SK-N-SH (cell line): ENCODE results near the gene KCNJ15. TPM values are rescaled to one million over a fixed set of nuclear protein-coding genes. Genes with fewer than 3 reads are reported as not detected.

Source experiments
- CTCF ChIA-PET: fragments of 300-600, 350-600 bp; formaldehyde crosslinking; extraction: SDS; loops from one replicate; lab custom pipeline; 2021; lab: Yijun Ruan, JAX
- POLR2A ChIA-PET: fragments of 350-600 bp; sonication (Branson Sonifier 250); formaldehyde crosslinking; extraction: SDS; loops from one replicate; lab custom pipeline; 2020; ENCODE audit warnings: antibody characterized with exemption, inconsistent platforms; lab: Yijun Ruan, JAX
- DNase-seq: peaks from one replicate; pipeline ENCODE4 v3.0.0; 2012
- H2AFZ ChIP-seq: fragments of 200-600 bp; sonication (generic); 2 replicates; pipeline ENCODE4 v1.8.1; 2016; ENCODE audit warnings: antibody characterized with exemption, mild to moderate bottlenecking, low read depth
- H3F3A ChIP-seq: fragments of 200-600 bp; sonication (generic); replicated peaks from 2 replicates; pipeline ENCODE3; 2016; ENCODE audit warnings: antibody characterized with exemption, mild to moderate bottlenecking; ENCODE audit not compliant: insufficient read depth
- H3K27ac ChIP-seq, 2 experiments: fragments of 200-500 bp in 1 of 2; fragments of 200-600 bp in 1 of 2; sonication (Bioruptor generic) in 1 of 2; sonication (generic), shearing (Covaris generic) in 1 of 2; 2 replicates each; pipeline versions ENCODE4 v1.5.1 to v1.6.1; 2014 to 2016; ENCODE audit warnings: low read depth in 2 of 2, inconsistent platforms in 1 of 2, low read length in 1 of 2, mild to moderate bottlenecking in 1 of 2, mixed read lengths in 1 of 2
- H3K27me3 ChIP-seq: fragments of 200-600 bp; sonication (generic), shearing (Covaris generic); 2 replicates; pipeline ENCODE4 v1.6.1; 2016; ENCODE audit warnings: mixed run types; ENCODE audit not compliant: insufficient read depth
- H3K36me3 ChIP-seq, 2 experiments: fragments of 200-500 bp in 1 of 2; fragments of 200-600 bp in 1 of 2; sonication (Bioruptor generic) in 1 of 2; sonication (generic) in 1 of 2; replicated peaks in 1 of 2; 2 replicates each; pipeline versions ENCODE3 to v1.5.1; 2014 to 2016; ENCODE audit warnings: low read length in 1 of 2, mild to moderate bottlenecking in 1 of 2; ENCODE audit not compliant: insufficient read depth in 2 of 2, control insufficient read depth in 1 of 2
- H3K4me1 ChIP-seq, 2 experiments: fragments of 200-500 bp in 1 of 2; fragments of 200-600 bp in 1 of 2; sonication (Bioruptor generic) in 1 of 2; sonication (generic), shearing (Covaris generic) in 1 of 2; 2 replicates each; pipeline versions ENCODE4 v1.5.1 to v1.6.1; 2014 to 2016; ENCODE audit warnings: low read depth in 1 of 2, low read length in 1 of 2, mixed run types in 1 of 2; ENCODE audit not compliant: insufficient read depth in 2 of 2, control insufficient read depth in 1 of 2
- H3K4me2 ChIP-seq: fragments of 200-600 bp; sonication (generic), shearing (Covaris generic); 2 replicates; pipeline ENCODE4 v1.6.1; 2017; ENCODE audit warnings: mixed run types
- H3K4me3 ChIP-seq, 2 experiments: fragments of 200-500 bp in 1 of 2; fragments of 200-600 bp in 1 of 2; sonication (Bioruptor generic) in 1 of 2; sonication (generic), shearing (Covaris generic) in 1 of 2; 2 replicates each; pipeline versions ENCODE4 v1.5.1 to v1.8.1; 2014 to 2016; ENCODE audit warnings: low read depth in 2 of 2, inconsistent platforms in 1 of 2, low read length in 1 of 2, mild to moderate bottlenecking in 1 of 2, mixed read lengths in 1 of 2, moderate library complexity in 1 of 2
- H3K79me2 ChIP-seq: fragments of 200-600 bp; sonication (generic); 2 replicates; pipeline ENCODE4 v1.8.1; 2017; ENCODE audit warnings: mild to moderate bottlenecking; ENCODE audit not compliant: insufficient read depth
- H3K9ac ChIP-seq: fragments of 200-600 bp; sonication (generic); 2 replicates; pipeline ENCODE4 v1.6.1; 2017; ENCODE audit warnings: mixed run types
- H3K9me2 ChIP-seq: fragments of 200-600 bp; sonication (generic); 2 replicates; pipeline ENCODE4 v1.6.1; 2017; ENCODE audit warnings: mixed run types
- H3K9me3 ChIP-seq: fragments of 200-600 bp; sonication (generic); 2 replicates; pipeline ENCODE4 v1.6.1; 2017; ENCODE audit warnings: mixed run types, mild to moderate bottlenecking, moderate library complexity
- H4K20me1 ChIP-seq: fragments of 200-600 bp; sonication (generic); 2 replicates; pipeline ENCODE4 v1.6.1; 2017; ENCODE audit warnings: mild to moderate bottlenecking, mixed run types; ENCODE audit not compliant: insufficient read depth
- ELF1 ChIP-seq: IDR thresholded peaks from 2 replicates; pipeline ENCODE4 v1.4.0; 2012
- EP300 ChIP-seq, 2 experiments: IDR thresholded peaks; 2 replicates each; pipeline versions ENCODE4 v1.4.0 to v1.6.1; 2012; ENCODE audit warnings: borderline replicate concordance in 1 of 2, low read depth in 1 of 2, low read length in 1 of 2
- FOSL2 ChIP-seq: IDR thresholded peaks from 2 replicates; pipeline ENCODE4 v1.4.0; 2012; ENCODE audit warnings: low read depth, mild to moderate bottlenecking, moderate library complexity, borderline replicate concordance
- FOXM1 ChIP-seq: IDR thresholded peaks from 2 replicates; pipeline ENCODE4 v1.4.0; 2012; ENCODE audit warnings: low read depth, mild to moderate bottlenecking
- GATA2 ChIP-seq: sonication (generic); formaldehyde crosslinking; IDR thresholded peaks from 2 replicates; pipeline ENCODE4 v1.5.0; 2020; ENCODE audit warnings: mild to moderate bottlenecking, missing genetic modification reagents
- IRF3 ChIP-seq: fragments of 150-350 bp; IDR thresholded peaks from 2 replicates; pipeline ENCODE4 v1.6.1; 2016; ENCODE audit warnings: mild to moderate bottlenecking, low read depth, low read length
- JUND ChIP-seq: IDR thresholded peaks from 2 replicates; pipeline ENCODE4 v1.4.0; 2012
- MXI1 ChIP-seq: IDR thresholded peaks from 2 replicates; pipeline ENCODE4 v1.6.1; 2012; ENCODE audit warnings: mild to moderate bottlenecking, low read depth, low read length, improper control_type of control experiment
- NRF1 ChIP-seq: IDR thresholded peaks from 2 replicates; pipeline ENCODE4 v1.6.1; 2012; ENCODE audit warnings: low read depth, mild to moderate bottlenecking, low read length
- POLR2AphosphoS5 ChIP-seq: IDR thresholded peaks from 2 replicates; pipeline ENCODE4 v1.6.1; 2012; ENCODE audit warnings: low read depth, low read length
- RAD21 ChIP-seq: IDR thresholded peaks from 2 replicates; pipeline ENCODE4 v1.6.1; 2012; ENCODE audit warnings: mild to moderate bottlenecking, low read length
- RXRA ChIP-seq: IDR thresholded peaks from 2 replicates; pipeline ENCODE4 v1.4.0; 2012; ENCODE audit warnings: low read depth, mild to moderate bottlenecking, borderline replicate concordance
- SIN3A ChIP-seq: IDR thresholded peaks from 2 replicates; pipeline ENCODE4 v1.6.1; 2012; ENCODE audit warnings: low read depth, mild to moderate bottlenecking, low read length, moderate library complexity, borderline replicate concordance
- TAF1 ChIP-seq: IDR thresholded peaks from 2 replicates; pipeline ENCODE4 v1.6.1; 2012; ENCODE audit warnings: low read depth, mild to moderate bottlenecking, low read length, moderate library complexity, borderline replicate concordance
- USF2 ChIP-seq: fragments of 150-350 bp; IDR thresholded peaks from 2 replicates; pipeline ENCODE4 v1.6.1; 2017; ENCODE audit warnings: antibody characterized with exemption, low read length, low read depth, borderline replicate concordance
- YY1 ChIP-seq: IDR thresholded peaks from 2 replicates; pipeline ENCODE4 v1.4.0; 2012; ENCODE audit warnings: low read depth, mild to moderate bottlenecking
- ZBTB33 ChIP-seq: IDR thresholded peaks from 2 replicates; pipeline ENCODE4 v1.4.0; 2012; ENCODE audit warnings: low read depth, borderline replicate concordance
- WGBS: methylation state at CpG from one replicate; pipeline ENCODE4 v1.1.6; 2017; ENCODE audit warnings: low lambda C conversion rate; 5-methylcytosine and 5-hydroxymethylcytosine counted together
- polyA plus RNA-seq, 3 experiments: library from polyadenylated mRNA; depleted of rRNA; stranded (reverse); fragments of >200 nt; gene quantifications; 2 replicates each; pipeline ENCODE4 v1.2.3, GENCODE V29; 2012
- TF ChIP-seq, protein P1 (sequence below): IDR thresholded peaks from 2 replicates; pipeline ENCODE4 v1.4.0; 2012; ENCODE audit warnings: low read depth

The KCNJ15 gene
- polyA plus RNA-seq, 1 of the 3 experiments (the other 2 are of a cell fraction): 0.03 TPM

DNA sequence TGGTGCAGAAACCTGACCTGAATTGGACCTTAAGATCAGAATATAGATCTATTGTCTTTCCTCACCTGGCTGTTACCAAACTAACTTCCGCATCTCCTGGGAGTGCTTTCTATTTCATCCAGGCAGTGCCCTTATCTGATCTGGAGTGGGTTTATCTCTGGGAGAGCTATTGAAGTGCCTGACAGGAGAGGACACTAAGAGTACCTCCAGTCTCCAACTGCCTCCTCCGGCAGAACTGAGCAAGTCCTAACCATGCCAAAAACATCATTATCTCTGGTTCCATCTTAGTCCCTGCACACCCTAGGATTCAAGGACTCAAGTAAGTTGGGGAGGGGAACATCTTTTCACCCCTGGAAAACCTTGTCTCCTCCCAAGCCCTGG, 12.4 kb upstream of the KCNJ15 start:
- no peak for TF ChIP-seq GATA2 (CRISPR knock-in tag)
- TF ChIP-seq FOXM1: no peak
- no peak for TF ChIP-seq JUND
- no peak for TF ChIP-seq USF2
- TF ChIP-seq ELF1: no peak
- no peak for TF ChIP-seq SIN3A
- no peak for TF ChIP-seq YY1
- no peak for TF ChIP-seq FOSL2
- no peak for TF ChIP-seq EP300 (IDR thresholded peaks at IDR 0.05; ENCODE audit: borderline replicate concordance in 1 of 2, low read depth in 1 of 2, low read length in 1 of 2)
- no peak for TF ChIP-seq RXRA
- TF ChIP-seq IRF3: no peak
- no peak for TF ChIP-seq ZBTB33
- TF ChIP-seq, protein P1, sequence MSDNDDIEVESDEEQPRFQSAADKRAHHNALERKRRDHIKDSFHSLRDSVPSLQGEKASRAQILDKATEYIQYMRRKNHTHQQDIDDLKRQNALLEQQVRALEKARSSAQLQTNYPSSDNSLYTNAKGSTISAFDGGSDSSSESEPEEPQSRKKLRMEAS: no peak
- TF ChIP-seq TAF1: no peak
- TF ChIP-seq NRF1: no peak
- TF ChIP-seq MXI1: no peak
- no peak for TF ChIP-seq RAD21
- no peak for TF ChIP-seq POLR2AphosphoS5
- peaks cover 0 to 8% of the 10 kb centered on the region in 2 experiments; a peak in 2 of 4 replicates for H3K4me1 ChIP-seq
- peak overlapping the region in 1 of 2 experiments; percentile 91; a peak in 2 of 4 replicates for H3K27ac ChIP-seq
- ChIA-PET CTCF (no interaction called here), POLR2A (no interaction called here)
- H4K20me1 ChIP-seq: no peaks in the 10 kb centered on the region
- no peaks in the 10 kb centered on the region for H3K79me2 ChIP-seq
- no peaks in the 10 kb centered on the region for H3K36me3 ChIP-seq
- no peak overlapping the region for H3K9ac ChIP-seq
- DNase-seq: no peak
- WGBS: 53% methylated on average over 2 of the region's 2 CpGs
- H3K4me3 ChIP-seq: no peak overlapping the region
- peak overlapping the region; percentile 26; the same call in 1 of the 2 replicates for H2AFZ ChIP-seq
- H3K27me3 ChIP-seq: no peaks in the 10 kb centered on the region
- H3K4me2 ChIP-seq: peak overlapping the region; percentile 61; the same call in 1 of the 2 replicates
- peaks cover 26% of the 10 kb centered on the region for H3F3A ChIP-seq
- no peaks in the 10 kb centered on the region for H3K9me2 ChIP-seq
- H3K9me3 ChIP-seq: no peaks in the 10 kb centered on the region
